Fibroblast of the aortic adventitia (primary cell): ENCODE results near the gene TAMALIN. TPM values are rescaled to one million over a fixed set of nuclear protein-coding genes. Genes with fewer than 3 reads are reported as not detected.

Experiments
- DNase-seq: peaks from one replicate; pipeline ENCODE4 v3.0.0-alpha.2; 2010; ENCODE audit warnings: low read depth
- H3K4me3 ChIP-seq: 2 replicates; pipeline ENCODE4 v1.5.1; 2011; ENCODE audit warnings: low read depth, mild to moderate bottlenecking, control low read depth, low read length, moderate library complexity
- total RNA-seq: library from RNA; depleted of rRNA; stranded (reverse); fragments of >200 nt; gene quantifications from 2 replicates; pipeline ENCODE4 v1.2.3, GENCODE V29; 2012; ENCODE audit warnings: low replicate concordance
- TF ChIP-seq, protein P1 (sequence below): IDR thresholded peaks from 2 replicates; pipeline ENCODE4 v1.5.1; 2011; ENCODE audit warnings: mild to moderate bottlenecking, low read length, control low read depth, inconsistent platforms; ENCODE audit not compliant: insufficient read depth

TAMALIN gene
- total RNA-seq, 1 donor, result 7.3 TPM

DNA sequence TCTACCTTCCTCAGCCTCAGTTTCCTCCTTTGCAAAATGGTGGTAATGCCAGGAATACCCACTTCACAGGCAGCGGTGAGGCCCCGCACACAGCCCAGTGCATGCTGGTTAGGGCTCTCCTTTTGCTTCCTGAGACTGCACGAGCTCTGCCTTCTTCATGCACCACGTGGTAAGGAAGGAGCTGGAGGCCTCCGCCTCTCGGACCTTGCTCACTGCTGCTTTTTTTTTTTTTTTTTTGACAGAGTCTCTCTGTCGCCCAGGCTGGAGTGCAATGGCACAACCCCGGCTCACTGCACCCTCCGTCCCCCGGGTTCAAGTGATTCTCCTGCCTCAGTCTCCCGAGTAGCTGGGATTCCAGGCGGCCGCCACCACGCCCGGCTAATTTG, 18.1 kb downstream of the TAMALIN start:
- no peak overlapping the region for H3K4me3 ChIP-seq
- DNase-seq, result peak; percentile 50
- TF ChIP-seq, protein P1, sequence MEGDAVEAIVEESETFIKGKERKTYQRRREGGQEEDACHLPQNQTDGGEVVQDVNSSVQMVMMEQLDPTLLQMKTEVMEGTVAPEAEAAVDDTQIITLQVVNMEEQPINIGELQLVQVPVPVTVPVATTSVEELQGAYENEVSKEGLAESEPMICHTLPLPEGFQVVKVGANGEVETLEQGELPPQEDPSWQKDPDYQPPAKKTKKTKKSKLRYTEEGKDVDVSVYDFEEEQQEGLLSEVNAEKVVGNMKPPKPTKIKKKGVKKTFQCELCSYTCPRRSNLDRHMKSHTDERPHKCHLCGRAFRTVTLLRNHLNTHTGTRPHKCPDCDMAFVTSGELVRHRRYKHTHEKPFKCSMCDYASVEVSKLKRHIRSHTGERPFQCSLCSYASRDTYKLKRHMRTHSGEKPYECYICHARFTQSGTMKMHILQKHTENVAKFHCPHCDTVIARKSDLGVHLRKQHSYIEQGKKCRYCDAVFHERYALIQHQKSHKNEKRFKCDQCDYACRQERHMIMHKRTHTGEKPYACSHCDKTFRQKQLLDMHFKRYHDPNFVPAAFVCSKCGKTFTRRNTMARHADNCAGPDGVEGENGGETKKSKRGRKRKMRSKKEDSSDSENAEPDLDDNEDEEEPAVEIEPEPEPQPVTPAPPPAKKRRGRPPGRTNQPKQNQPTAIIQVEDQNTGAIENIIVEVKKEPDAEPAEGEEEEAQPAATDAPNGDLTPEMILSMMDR, result no peak

DNA sequence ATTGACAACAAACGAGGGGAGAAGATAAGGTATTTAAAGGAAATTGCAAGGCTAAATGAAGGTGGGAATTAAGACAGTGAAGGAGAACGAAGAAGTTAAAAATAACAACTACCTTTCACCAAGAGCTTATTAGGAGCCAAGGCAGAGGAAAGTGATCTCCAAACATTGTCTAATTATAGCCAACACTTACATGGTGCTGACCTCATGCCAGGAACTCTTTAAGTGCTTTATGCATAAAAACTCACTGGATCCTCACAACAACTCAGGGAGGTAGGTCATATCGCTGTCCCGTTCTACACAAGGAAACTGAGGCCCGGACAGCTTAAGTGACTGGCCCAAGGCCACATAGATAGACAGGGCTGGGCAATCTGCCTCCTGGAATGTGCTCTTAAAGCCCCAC, 19.5 kb downstream of the TAMALIN start:
- DNase-seq, result no peak
- no peak overlapping the region for H3K4me3 ChIP-seq
- TF ChIP-seq, protein P1, result no peak

DNA sequence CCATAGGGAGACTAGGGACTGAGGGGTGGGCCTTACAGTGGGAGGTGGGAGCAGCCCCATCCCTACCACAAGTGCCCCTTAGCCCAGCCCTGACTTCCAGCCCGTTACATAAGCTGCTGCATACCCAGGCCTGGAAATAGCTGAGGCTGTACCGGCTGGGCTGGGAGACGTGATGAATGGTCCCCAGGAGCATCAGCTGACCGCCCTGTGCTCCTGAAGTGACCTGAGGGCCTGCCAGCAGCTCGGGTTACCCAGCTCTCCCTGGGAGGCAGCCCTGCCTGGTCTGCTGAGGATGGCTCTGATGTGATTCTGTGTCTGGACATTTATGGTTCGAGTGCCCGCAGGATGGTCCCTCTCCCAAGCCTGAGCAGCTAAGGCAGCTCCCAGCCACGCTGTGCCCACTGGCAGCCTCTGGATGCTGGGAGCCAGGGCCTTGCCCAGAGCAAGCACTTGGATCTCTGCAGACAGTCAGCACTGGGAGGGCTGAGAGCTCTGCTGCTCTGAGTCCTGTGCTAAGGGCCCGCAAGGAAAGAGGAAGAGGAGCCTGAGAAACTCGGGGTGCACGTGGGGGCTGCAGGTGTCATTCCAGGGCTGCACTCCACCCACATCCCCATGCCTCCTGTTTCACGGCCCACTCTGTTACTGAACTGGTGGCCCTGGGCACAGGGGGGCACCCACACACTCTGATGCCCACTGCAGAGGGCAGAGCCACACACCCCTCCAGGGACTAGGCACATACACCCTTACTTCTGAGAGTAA, 20.5 kb downstream of the TAMALIN start:
- no peak for DNase-seq
- TF ChIP-seq, protein P1, result no peak
- H3K4me3 ChIP-seq, result no peak overlapping the region

DNA sequence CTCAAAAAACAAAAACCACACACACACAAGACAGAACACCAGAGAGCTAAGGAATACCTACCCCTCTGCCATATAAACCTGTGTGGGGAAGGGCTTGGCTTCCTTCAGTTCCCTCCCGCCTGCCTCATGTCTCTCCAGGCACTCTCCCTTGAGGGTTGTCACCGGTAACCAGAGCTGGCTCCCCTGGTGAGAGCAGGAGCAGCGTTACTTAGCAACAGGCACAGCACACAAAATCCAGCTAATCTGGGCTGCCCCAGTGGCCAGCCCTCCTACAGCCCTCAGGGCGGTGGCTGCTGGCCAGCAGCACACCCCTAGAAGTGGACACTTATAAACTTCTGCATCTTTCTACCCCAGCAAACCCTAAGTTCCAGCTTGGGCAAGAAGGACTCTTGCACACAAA, 22.9 kb downstream of the TAMALIN start:
- no peak overlapping the region for H3K4me3 ChIP-seq
- DNase-seq, result peak; percentile 41
- TF ChIP-seq, protein P1, result no peak

DNA sequence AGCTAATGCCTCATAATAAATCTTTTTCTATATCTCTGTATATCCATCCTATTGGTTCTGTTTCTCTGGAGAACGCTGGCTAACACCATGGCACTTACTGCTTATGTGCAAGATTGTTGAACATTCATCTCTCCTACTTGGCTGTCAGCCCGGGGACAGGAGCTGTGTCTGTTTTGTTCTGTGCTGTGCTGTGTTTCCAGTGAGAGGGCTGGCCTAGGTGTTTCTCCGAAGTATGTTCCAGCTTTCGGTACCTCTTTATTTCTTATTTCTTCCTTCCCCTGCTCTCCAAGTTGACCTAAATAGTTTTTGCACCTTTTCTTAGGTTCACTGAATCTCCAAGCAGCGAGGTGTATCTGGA, 25.7 kb downstream of the TAMALIN start:
- H3K4me3 ChIP-seq, result peak overlapping the region; percentile 54
- peak; percentile 88 for DNase-seq
- TF ChIP-seq, protein P1, result no peak

DNA sequence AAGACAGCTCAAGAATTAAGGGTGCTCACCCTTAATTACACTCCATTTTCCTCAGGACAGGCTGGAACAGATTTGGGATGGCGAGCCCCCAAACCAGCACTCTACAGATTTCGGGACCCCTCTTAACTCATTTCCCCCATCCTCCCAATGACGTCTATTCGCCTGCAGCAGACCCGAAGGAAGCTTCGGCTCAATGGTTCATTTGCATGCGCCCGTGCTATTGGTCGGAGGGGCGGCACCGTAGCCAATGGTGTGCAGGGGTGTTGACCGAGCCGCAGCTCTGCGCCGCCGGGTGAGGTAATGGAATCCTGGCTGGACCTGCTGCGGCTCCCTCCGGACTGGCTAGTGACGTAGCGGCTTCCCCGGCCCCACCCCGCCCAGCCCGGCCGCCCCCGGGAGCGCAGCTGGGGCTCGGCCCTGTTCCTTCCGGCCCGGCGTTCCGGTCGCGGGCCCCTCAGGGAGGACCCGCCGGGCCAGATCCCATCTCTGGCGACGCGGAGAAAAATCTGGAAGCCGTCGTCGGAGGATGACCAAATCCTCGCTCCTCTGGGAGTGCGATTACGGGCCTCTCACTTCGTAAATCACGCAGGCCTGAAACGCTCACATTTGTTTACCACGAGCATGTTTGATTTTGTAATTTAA, 26.2 kb downstream of the TAMALIN start:
- TF ChIP-seq, protein P1, result no peak
- DNase-seq, result peak; percentile 97

More for the DNA sequence above, 26.2 kb downstream of the TAMALIN start:
- peak overlapping the region; percentile 54 for H3K4me3 ChIP-seq
